ENCODE measurements around the gene BSN.
A peak's percentile ranks its signal among the peaks of the same experiment; 100 is the strongest.

The BSN gene

GRCh38 chr3:49553692-49554632, at the start of gene BSN:
Gene BSN, plus strand, starts transcription at chr3:49554477. Its CDS starts 126 bp downstream, at chr3:49554603.
- DNase-seq = peak; percentile 74

- DNase-seq = no peak
Measured at GRCh38 chr3:49506906-49507305, 47.4 kb upstream of the BSN start.

GRCh38 chr3:49509028-49509561, 45.2 kb upstream of the BSN start:
- no peak for DNase-seq

DNA sequence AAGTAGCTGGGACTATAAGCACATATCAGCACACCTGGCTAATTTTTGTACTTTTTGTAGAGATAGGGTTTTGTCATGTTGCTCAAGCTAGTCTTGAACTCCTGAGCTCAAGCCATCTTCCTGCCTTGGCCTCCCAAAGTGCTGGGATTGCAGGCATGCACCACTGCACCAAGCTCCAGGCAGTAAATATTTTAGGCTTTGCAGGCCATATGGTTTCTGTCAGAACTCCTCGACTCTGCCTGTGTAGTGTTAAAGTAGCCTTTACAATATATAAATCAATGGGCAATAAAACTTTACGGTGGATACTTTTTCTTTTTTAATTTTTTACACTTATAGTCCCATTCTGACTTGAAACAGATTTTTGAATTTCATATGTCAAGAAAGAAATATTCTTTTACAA, 42.6 kb upstream of the BSN start:
- no peak for DNase-seq

DNA sequence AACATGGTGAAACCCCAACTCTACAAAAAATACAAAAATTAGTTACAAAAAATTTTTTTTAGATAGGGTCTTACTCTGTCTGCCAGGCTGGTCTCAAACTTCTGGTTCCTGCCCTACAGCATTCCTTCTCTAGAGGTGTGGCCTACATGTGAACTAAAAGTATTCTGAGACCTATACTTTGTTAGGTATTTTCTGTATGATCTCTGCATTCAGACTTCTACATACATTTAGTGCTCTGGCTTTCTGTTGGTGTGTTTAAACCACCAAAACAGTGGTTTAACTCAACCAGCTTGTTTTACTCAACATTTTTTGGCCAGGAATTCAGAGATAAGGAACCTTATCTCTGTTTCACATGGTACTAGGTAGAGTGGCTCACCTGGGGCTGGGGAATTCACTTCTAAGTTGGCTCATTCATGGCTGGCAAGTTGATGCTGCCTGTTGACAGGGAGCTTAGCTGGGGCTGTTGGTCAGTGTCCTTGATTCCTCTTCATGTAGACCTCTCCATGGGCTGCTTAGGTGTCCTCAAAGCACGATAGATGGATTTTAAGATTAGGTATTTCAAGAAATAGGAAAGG, 41.4 kb upstream of the BSN start:
- DNase-seq = no peak

DNA sequence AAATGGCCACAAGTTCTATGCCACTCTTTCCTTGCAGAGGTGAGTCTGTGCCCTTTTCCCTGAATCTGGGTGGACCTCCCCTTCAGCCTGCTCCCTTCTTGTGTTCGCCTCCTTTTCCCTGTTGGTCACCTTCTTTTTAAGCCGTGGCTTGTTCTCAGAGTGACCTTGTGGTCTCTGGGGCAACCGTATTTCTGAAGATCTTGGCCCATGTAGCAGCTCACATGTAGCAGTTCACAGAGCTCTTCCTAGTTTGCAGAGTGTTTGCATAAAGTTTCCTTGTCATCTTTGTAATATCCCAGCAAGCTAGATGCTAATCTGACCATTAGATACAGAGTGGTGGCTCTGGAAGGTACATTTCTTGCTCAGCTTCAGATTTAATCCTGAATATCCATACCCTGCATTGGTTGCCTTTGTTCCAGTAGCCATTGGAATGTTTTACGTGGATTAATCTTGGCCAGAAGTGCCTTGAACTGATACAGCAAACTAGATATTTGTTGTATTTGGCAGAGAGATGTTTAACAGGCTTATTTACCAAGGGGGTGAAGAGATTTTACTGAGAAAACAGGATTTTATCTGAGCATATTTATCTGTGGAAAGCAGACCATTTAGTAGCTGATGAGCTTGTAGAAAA, 40.7 kb upstream of the BSN start:
- no peak for DNase-seq

GRCh38 chr3:49518016-49518415, 36.3 kb upstream of the BSN start:
- DNase-seq = no peak

DNA sequence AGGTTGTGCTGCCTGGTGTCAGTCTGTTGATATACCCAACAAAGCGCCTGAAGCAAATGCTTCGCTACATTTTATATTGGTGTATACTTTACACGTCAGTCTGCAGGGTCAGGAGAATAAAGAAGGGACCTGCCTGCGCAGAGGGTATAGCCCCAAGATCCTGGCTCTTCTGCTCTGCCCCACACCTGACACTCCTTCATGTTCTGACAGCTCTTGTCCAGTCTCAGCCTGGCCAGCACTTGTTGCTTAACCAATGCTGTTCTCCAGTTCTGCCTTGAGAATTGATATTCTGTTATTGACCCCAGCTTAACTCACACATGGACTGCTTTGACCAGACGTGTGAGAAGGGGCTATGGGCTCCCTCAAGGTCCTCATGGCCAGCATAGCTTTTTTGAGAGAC, 35.8 kb upstream of the BSN start:
- no peak for DNase-seq

- no peak for DNase-seq
Measured at GRCh38 chr3:49519296-49519695, 35.0 kb upstream of the BSN start.

- DNase-seq = no peak
Measured at GRCh38 chr3:49519916-49520385, 34.3 kb upstream of the BSN start.

- DNase-seq = no peak
Measured at GRCh38 chr3:49523756-49524747, 30.2 kb upstream of the BSN start.

DNA sequence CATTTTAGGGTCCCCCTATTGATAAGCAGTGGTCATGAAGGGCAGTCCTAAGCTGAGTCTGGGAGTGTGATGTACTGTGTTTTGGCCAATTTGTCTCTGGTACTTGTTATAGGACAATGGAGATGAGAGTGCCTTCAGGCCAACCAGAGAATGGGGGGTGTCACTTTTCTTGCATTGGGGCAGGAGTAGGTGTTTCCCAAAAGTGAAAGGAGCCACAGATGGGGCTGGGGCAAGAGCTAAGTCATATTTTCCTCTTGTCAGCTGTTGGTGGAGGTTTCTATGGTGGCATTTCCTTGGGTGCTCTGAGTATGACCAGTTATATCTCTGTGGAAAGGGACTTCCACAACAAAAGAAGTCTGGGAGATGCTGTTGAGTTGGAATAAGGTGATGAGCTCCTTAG, 24.7 kb upstream of the BSN start:
- no peak for DNase-seq

DNA sequence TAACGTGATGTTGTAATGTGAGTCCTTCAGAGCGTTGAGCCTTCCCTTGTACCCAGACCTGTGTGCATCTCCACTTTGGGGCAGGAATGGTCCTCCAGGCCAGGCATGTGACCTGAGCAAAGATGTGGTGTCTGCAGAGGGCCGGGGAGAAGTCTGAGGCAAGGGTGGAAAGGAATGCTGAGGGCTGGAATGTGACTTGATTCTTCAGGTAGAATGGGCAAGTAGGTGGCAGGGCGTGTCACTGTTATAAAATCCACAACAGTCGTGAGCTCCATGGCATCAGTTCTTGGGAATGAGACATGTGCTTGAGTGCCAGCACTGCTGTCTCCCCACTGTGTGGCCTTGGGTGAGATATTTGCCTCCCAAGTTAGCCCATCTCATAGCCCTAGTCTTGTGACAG, 24.0 kb upstream of the BSN start:
- DNase-seq = no peak

- DNase-seq = no peak
Measured at GRCh38 chr3:49530701-49531100, 23.6 kb upstream of the BSN start.

DNA sequence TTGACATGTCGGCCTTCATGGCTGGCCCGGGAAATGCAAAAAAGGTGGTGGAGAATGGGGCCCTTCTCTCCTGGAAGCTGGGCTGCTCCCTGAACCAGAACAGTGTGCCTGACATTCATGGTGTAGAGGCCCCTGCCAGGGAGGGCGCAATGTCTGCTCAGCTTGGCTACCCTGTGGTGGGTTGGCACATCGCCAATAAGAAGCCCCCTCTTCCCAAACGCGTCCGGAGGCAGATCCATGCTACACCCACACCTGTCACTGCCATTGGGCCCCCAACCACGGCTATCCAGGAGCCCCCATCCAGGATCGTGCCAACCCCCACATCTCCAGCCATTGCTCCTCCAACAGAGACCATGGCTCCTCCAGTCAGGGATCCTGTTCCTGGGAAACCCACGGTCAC, 23.1 kb upstream of the BSN start:
- no peak for DNase-seq

DNA sequence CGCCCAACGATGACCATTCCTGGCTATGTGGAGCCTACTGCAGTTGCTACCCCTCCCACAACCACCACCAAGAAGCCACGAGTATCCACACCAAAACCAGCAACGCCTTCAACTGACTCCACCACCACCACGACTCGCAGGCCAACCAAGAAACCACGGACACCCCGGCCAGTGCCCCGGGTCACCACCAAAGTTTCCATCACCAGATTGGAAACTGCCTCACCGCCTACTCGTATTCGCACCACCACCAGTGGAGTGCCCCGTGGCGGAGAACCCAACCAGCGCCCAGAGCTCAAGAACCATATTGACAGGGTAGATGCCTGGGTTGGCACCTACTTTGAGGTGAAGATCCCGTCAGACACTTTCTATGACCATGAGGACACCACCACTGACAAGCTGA, 22.6 kb upstream of the BSN start:
- DNase-seq = no peak

- no peak for DNase-seq
Measured at GRCh38 chr3:49533031-49533430, 21.2 kb upstream of the BSN start.

DNA sequence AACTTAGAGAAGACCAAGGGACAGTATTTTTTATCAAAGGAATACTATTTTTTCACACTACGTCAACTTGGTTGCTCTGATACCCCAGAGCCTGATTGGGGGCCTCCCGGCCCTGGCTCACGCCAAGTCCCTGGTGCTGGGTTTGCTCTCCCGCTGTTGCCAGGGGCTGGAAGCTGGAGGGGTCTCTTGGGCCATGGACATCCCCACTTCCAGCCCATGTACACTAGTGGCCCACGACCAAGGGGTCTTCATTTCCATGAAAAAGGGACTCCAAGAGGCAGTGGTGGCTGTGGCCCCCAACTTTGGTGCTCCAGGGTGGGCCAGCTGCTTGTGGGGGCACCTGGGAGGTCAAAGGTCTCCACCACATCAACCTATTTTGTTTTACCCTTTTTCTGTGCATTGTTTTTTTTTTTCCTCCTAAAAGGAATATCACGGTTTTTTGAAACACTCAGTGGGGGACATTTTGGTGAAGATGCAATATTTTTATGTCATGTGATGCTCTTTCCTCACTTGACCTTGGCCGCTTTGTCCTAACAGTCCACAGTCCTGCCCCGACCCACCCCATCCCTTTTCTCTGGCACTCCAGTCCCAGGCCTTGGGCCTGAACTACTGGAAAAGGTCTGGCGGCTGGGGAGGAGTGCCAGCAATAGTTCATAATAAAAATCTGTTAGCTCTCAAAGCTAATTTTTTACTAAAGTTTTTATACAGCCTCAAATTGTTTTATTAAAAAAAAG, 20.3 kb upstream of the BSN start:
- no peak for DNase-seq

DNA sequence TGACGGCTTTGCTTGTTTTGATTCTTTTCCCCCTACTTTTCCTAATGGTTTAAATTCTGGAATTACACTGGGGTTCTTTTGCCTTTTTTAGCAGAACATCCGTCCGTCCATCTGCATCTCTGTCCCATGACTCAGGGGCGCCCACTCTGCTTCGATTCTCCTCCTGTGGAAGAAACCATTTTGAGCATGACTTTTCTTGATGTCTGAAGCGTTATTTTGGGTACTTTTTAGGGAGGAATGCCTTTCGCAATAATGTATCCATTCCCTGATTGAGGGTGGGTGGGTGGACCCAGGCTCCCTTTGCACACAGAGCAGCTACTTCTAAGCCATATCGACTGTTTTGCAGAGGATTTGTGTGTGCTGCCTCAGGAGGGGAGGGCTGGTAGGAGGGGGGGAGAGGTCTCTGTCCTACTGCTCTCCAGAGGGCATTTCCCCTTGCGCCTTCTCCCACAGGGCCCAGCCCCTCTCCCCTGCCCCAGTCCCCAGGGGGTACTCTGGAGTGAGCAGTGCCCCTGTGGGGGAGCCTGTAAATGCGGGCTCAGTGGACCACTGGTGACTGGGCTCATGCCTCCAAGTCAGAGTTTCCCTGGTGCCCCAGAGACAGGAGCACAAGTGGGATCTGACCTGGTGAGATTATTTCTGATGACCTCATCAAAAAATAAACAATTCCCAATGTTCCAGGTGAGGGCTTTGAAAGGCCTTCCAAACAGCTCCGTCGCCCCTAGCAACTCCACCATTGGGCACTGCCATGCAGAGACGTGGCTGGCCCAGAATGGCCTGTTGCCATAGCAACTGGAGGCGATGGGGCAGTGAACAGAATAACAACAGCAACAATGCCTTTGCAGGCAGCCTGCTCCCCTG, 19.5 kb upstream of the BSN start:
- DNase-seq = peak; percentile 9

All from NCI-H510A (cell line).